H9 (cell line): Measurements from ENCODE around the gene ZGLP1. TPM values are rescaled to one million over a fixed set of nuclear protein-coding genes. Genes with fewer than 3 reads are reported as not detected.

ENCODE experiments used
- DNase-seq: peaks from one replicate; pipeline ENCODE4 v3.0.0-alpha.2; 2017
- H2AFZ ChIP-seq: one replicate; pipeline ENCODE4 v1.6.1; 2013; ENCODE audit warnings: mild to moderate bottlenecking, low read length, control low read depth, moderate library complexity
- H2AK5ac ChIP-seq: 2 replicates; pipeline ENCODE4 v1.6.1; 2013; ENCODE audit warnings: low read length, control low read depth, mixed read lengths; ENCODE audit not compliant: insufficient read length
- H2BK120ac ChIP-seq: one replicate; pipeline ENCODE4 v1.6.1; 2013; ENCODE audit warnings: low read depth, mild to moderate bottlenecking, low read length, control low read depth, inconsistent platforms; ENCODE audit not compliant: poor library complexity, severe bottlenecking
- H2BK12ac ChIP-seq: 2 replicates; pipeline ENCODE4 v1.6.1; 2013; ENCODE audit warnings: low read length, control low read depth, mixed read lengths, low read depth; ENCODE audit not compliant: insufficient read length
- H2BK15ac ChIP-seq: 2 replicates; pipeline ENCODE4 v1.6.1; 2013; ENCODE audit warnings: low read depth, low read length, control low read depth
- H2BK20ac ChIP-seq: one replicate; pipeline ENCODE4 v1.6.1; 2013; ENCODE audit warnings: low read depth, mild to moderate bottlenecking, low read length, control low read depth, inconsistent platforms; ENCODE audit not compliant: poor library complexity, severe bottlenecking
- H2BK5ac ChIP-seq: 2 replicates; pipeline ENCODE4 v1.6.1; 2013; ENCODE audit warnings: low read length, control low read depth, mixed read lengths; ENCODE audit not compliant: insufficient read length
- H3K14ac ChIP-seq: 2 replicates; pipeline ENCODE4 v1.6.1; 2013; ENCODE audit warnings: low read length, control low read depth; ENCODE audit not compliant: insufficient read depth
- H3K18ac ChIP-seq: 2 replicates; pipeline ENCODE4 v1.6.1; 2013; ENCODE audit warnings: low read depth, mild to moderate bottlenecking, mixed read lengths, low read length, control low read depth; ENCODE audit not compliant: insufficient read length
- H3K23ac ChIP-seq: 2 replicates; pipeline ENCODE4 v1.6.1; 2013; ENCODE audit warnings: low read length, control low read depth, mixed read lengths, low read depth; ENCODE audit not compliant: insufficient read length
- H3K23me2 ChIP-seq: 2 replicates; pipeline ENCODE4 v1.6.1; 2013; ENCODE audit warnings: low read depth, mild to moderate bottlenecking, mixed read lengths, low read length, control low read depth; ENCODE audit not compliant: insufficient read length, poor library complexity, severe bottlenecking
- H3K27ac ChIP-seq: 2 replicates; pipeline ENCODE4 v1.5.1; 2013; ENCODE audit warnings: low read length, control low read depth, mixed read lengths, low read depth; ENCODE audit not compliant: insufficient read length
- H3K27me3 ChIP-seq: 2 replicates; pipeline ENCODE4 v1.6.1; 2013; ENCODE audit warnings: low read length, control low read depth, inconsistent platforms; ENCODE audit not compliant: insufficient read depth
- H3K4ac ChIP-seq: 2 replicates; pipeline ENCODE4 v1.6.1; 2013; ENCODE audit warnings: low read depth, mild to moderate bottlenecking, control low read depth, inconsistent platforms, low read length, moderate library complexity
- H3K4me1 ChIP-seq: 2 replicates; pipeline ENCODE4 v1.6.1; 2013; ENCODE audit warnings: low read length, control low read depth, inconsistent platforms; ENCODE audit not compliant: insufficient read depth
- H3K4me2 ChIP-seq: 2 replicates; pipeline ENCODE4 v1.6.1; 2013; ENCODE audit warnings: low read length, control low read depth, mixed read lengths; ENCODE audit not compliant: insufficient read length, insufficient read depth
- H3K56ac ChIP-seq: 2 replicates; pipeline ENCODE4 v1.6.1; 2013; ENCODE audit warnings: low read depth, mild to moderate bottlenecking, mixed read lengths, low read length, control low read depth; ENCODE audit not compliant: insufficient read length
- H3K79me1 ChIP-seq: 2 replicates; pipeline ENCODE4 v1.6.1; 2013; ENCODE audit warnings: low read depth, mild to moderate bottlenecking, moderate library complexity, low read length, control low read depth, inconsistent platforms; ENCODE audit not compliant: insufficient read depth, poor library complexity, severe bottlenecking
- H3K79me2 ChIP-seq: 2 replicates; pipeline ENCODE4 v1.6.1; 2013; ENCODE audit warnings: low read length, control low read depth, inconsistent platforms; ENCODE audit not compliant: insufficient read depth
- H3K9ac ChIP-seq: 2 replicates; pipeline ENCODE4 v1.6.1; 2013; ENCODE audit warnings: low read length, control low read depth, mixed read lengths; ENCODE audit not compliant: insufficient read length; ENCODE audit errors: extremely low read depth
- H3K9me3 ChIP-seq: one replicate; pipeline ENCODE4 v1.6.1; 2013; ENCODE audit warnings: low read depth, low read length, inconsistent platforms; ENCODE audit not compliant: control insufficient read depth
- H3T11ph ChIP-seq: one replicate; pipeline ENCODE4 v1.6.1; 2013; ENCODE audit warnings: mild to moderate bottlenecking, low read length, control low read depth, inconsistent platforms
- H4K20me1 ChIP-seq: one replicate; pipeline ENCODE4 v1.6.1; 2013; ENCODE audit not compliant: control insufficient read depth, insufficient read length, insufficient read depth
- H4K5ac ChIP-seq: 2 replicates; pipeline ENCODE4 v1.6.1; 2013; ENCODE audit warnings: low read depth, mild to moderate bottlenecking, mixed read lengths, low read length, control low read depth; ENCODE audit not compliant: insufficient read length
- H4K8ac ChIP-seq: replicated peaks from 2 replicates; pipeline ENCODE4 v1.6.1; 2013; ENCODE audit warnings: low read length, control low read depth, mixed read lengths, low read depth; ENCODE audit not compliant: insufficient read length
- H4K91ac ChIP-seq: 2 replicates; pipeline ENCODE4 v1.6.1; 2013; ENCODE audit warnings: low read depth, mild to moderate bottlenecking, moderate library complexity, mixed read lengths, low read length, control low read depth; ENCODE audit not compliant: insufficient read length
- H3K27ac Mint-ChIP-seq, 3 experiments: 2 replicates in 2 of 3; 3 replicates in 1 of 3; pipeline ENCODE4 v1.8.0; 2020 to 2021; ENCODE audit warnings: mixed read lengths in 3 of 3, mild to moderate bottlenecking in 1 of 3, moderate library complexity in 1 of 3
- H3K27me3 Mint-ChIP-seq: 2 replicates; pipeline ENCODE4 v1.8.0; 2021; ENCODE audit warnings: low read depth, mild to moderate bottlenecking, moderate library complexity, mixed read lengths
- H3K36me3 Mint-ChIP-seq, 3 experiments: 2 replicates in 2 of 3; 3 replicates in 1 of 3; pipeline ENCODE4 v1.8.0; 2020 to 2021; ENCODE audit warnings: low read depth in 3 of 3, mixed read lengths in 3 of 3; ENCODE audit not compliant: insufficient read depth in 1 of 3
- H3K4me1 Mint-ChIP-seq, 2 experiments: 2 replicates each; pipeline ENCODE4 v1.8.0; 2020; ENCODE audit warnings: mixed read lengths in 2 of 2
- H3K4me3 Mint-ChIP-seq, 2 experiments: 2 replicates in 1 of 2; 3 replicates in 1 of 2; pipeline ENCODE4 v1.8.0; 2020 to 2021; ENCODE audit warnings: mild to moderate bottlenecking in 2 of 2, mixed read lengths in 2 of 2, moderate library complexity in 1 of 2
- H3K9me3 Mint-ChIP-seq, 2 experiments: 2 replicates in 1 of 2; 3 replicates in 1 of 2; pipeline ENCODE4 v1.8.0; 2020; ENCODE audit warnings: mild to moderate bottlenecking in 2 of 2, mixed read lengths in 2 of 2, moderate library complexity in 1 of 2
- WGBS: extraction: QIAGEN DNeasy Blood & Tissue Kit; methylation state at CpG from one replicate; pipeline ENCODE4 v1.1.7; 2013; ENCODE audit warnings: missing lambda C conversion rate, low lambda C conversion rate, mixed read lengths; ENCODE audit not compliant: insufficient read length; ENCODE audit errors: extremely low coverage; 5-methylcytosine and 5-hydroxymethylcytosine counted together
- total RNA-seq: library from RNA; stranded (reverse); gene quantifications from 2 replicates; pipeline ENCODE4 v1.2.1, GENCODE V29; 2021
- TF ChIP-seq, protein P1 (sequence below): fragments of 200-600 bp; sonication (generic); conservative IDR thresholded peaks from 3 replicates; pipeline ENCODE4 v1.8.0; 2021; ENCODE audit warnings: antibody characterized with exemption, mild to moderate bottlenecking

Gene ZGLP1
- total RNA-seq, 1 experiment from 2014 or later, result 6.9 TPM

DNA sequence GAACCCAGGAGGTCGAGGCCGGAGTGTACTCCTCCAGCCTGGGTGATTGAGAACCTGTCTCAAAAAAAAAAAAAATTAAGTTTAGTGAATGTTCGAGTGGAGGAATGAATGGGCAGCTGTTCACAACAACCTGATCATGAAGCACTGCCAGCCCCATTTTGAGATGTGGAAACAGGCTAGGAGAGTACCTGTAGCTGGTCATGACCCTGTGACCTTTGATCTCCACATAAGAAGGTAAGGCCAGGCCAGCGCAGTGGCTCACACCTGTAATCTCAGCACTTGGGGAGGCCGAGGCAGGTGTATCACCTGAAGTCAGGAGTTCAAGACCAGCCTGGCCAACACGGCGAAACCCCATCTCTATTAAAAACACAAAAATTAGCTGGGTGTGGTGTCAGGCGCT, 16.1 kb upstream of the ZGLP1 start:
- no peak overlapping the region for H3T11ph ChIP-seq
- no peak overlapping the region for H3K27ac Mint-ChIP-seq
- no peaks in the 10 kb centered on the region for H3K4me1 ChIP-seq
- no CpG with 5 or more reads among the region's 8 CpGs for WGBS
- H2BK5ac ChIP-seq, result no peak overlapping the region
- TF ChIP-seq, protein P1, sequence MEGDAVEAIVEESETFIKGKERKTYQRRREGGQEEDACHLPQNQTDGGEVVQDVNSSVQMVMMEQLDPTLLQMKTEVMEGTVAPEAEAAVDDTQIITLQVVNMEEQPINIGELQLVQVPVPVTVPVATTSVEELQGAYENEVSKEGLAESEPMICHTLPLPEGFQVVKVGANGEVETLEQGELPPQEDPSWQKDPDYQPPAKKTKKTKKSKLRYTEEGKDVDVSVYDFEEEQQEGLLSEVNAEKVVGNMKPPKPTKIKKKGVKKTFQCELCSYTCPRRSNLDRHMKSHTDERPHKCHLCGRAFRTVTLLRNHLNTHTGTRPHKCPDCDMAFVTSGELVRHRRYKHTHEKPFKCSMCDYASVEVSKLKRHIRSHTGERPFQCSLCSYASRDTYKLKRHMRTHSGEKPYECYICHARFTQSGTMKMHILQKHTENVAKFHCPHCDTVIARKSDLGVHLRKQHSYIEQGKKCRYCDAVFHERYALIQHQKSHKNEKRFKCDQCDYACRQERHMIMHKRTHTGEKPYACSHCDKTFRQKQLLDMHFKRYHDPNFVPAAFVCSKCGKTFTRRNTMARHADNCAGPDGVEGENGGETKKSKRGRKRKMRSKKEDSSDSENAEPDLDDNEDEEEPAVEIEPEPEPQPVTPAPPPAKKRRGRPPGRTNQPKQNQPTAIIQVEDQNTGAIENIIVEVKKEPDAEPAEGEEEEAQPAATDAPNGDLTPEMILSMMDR, result no peak
- H3K27me3 ChIP-seq, result no peaks in the 10 kb centered on the region
- H4K5ac ChIP-seq, result no peak overlapping the region
- H2BK20ac ChIP-seq, result no peak overlapping the region
- H4K8ac ChIP-seq, result no peak overlapping the region
- no peak overlapping the region for H3K14ac ChIP-seq
- H3K4me1 Mint-ChIP-seq, result no peaks in the 10 kb centered on the region
- H3K18ac ChIP-seq, result no peak overlapping the region
- H4K91ac ChIP-seq, result no peak overlapping the region
- no peak overlapping the region for H2AK5ac ChIP-seq
- H3K36me3 Mint-ChIP-seq, result peaks cover 25 to 74% (median 69%) of the 10 kb centered on the region in 3 experiments
- no peak overlapping the region for H3K4me3 Mint-ChIP-seq
- no peak overlapping the region for H2BK15ac ChIP-seq
- no peak for DNase-seq
- H3K4me2 ChIP-seq, result no peak overlapping the region
- no peak overlapping the region for H2BK12ac ChIP-seq
- no peak overlapping the region for H3K9ac ChIP-seq
- no peak overlapping the region for H2AFZ ChIP-seq
- H3K79me2 ChIP-seq, result no peaks in the 10 kb centered on the region
- H3K27me3 Mint-ChIP-seq, result no peaks in the 10 kb centered on the region
- H3K9me3 Mint-ChIP-seq, result no peaks in the 10 kb centered on the region; a peak in 1 of 5 replicates
- no peaks in the 10 kb centered on the region for H3K79me1 ChIP-seq
- no peak overlapping the region for H3K4ac ChIP-seq
- no peak overlapping the region for H3K23ac ChIP-seq
- H4K20me1 ChIP-seq, result no peaks in the 10 kb centered on the region
- H2BK120ac ChIP-seq, result no peak overlapping the region
- H3K56ac ChIP-seq, result no peak overlapping the region
- H3K9me3 ChIP-seq, result no peaks in the 10 kb centered on the region
- H3K27ac ChIP-seq, result no peak overlapping the region
- H3K23me2 ChIP-seq, result no peaks in the 10 kb centered on the region
